PC-3 (cell line): ENCODE results near the gene CDH10. TPM values are rescaled to one million over a fixed set of nuclear protein-coding genes. Genes with fewer than 3 reads are reported as not detected.

ENCODE experiments used
- ATAC-seq: fragments of 200-7000 bp; cut with Tn5 transposase; 2 replicates; pipeline ENCODE4 v1.9.1; 2020; ENCODE audit warnings: mild to moderate bottlenecking, moderate library complexity
- BruUV-seq: library from RNA; stranded (reverse); fragments of 400-500 nt; replicated peaks from 2 replicates; lab custom pipeline; 2021; lab: Mats Ljungman, UMichigan
- CTCF ChIA-PET: fragments of 300-600 bp; sonication (Branson Sonifier 250); formaldehyde crosslinking; loops from one replicate; lab custom pipeline; 2022; ENCODE audit warnings: antibody characterized with exemption; lab: Charles Lee
- POLR2A ChIA-PET: fragments of 300-600 bp; sonication (Branson Sonifier 250); formaldehyde crosslinking; loops from one replicate; lab custom pipeline; 2022; ENCODE audit warnings: antibody characterized with exemption; ENCODE audit not compliant: unreplicated experiment; lab: Charles Lee
- DNase-seq: peaks from one replicate; pipeline ENCODE4 v3.0.0-alpha.2; 2015
- H2AFZ ChIP-seq: fragments of 300-600 bp; sonication (generic); 2 replicates; pipeline ENCODE4 v1.6.0; 2016; ENCODE audit warnings: antibody characterized with exemption, low read length
- H3F3A ChIP-seq: fragments of 300-600 bp; sonication (generic); one replicate; pipeline ENCODE4 v1.6.0; 2017; ENCODE audit warnings: antibody characterized with exemption, low read length, control low read depth, mild to moderate bottlenecking; ENCODE audit not compliant: unreplicated experiment
- H3K27ac ChIP-seq: fragments of 300-600 bp; sonication (generic); 2 replicates; pipeline ENCODE4 v1.5.1; 2016; ENCODE audit warnings: mild to moderate bottlenecking, low read length
- H3K27me3 ChIP-seq: fragments of 300-600 bp; sonication (generic); 2 replicates; pipeline ENCODE4 v1.6.1; 2016; ENCODE audit warnings: low read length, mixed read lengths
- H3K36me3 ChIP-seq: fragments of 300-600 bp; sonication (generic); 2 replicates; pipeline ENCODE4 v1.6.1; 2016; ENCODE audit warnings: low read depth, mixed run types, low read length, mixed read lengths
- H3K4me1 ChIP-seq: fragments of 300-600 bp; sonication (generic); 2 replicates; pipeline ENCODE4 v1.5.1; 2016; ENCODE audit warnings: low read length; ENCODE audit not compliant: insufficient read depth
- H3K4me2 ChIP-seq: fragments of 300-600 bp; sonication (generic); 2 replicates; pipeline ENCODE4 v1.6.0; 2016; ENCODE audit warnings: low read length
- H3K4me3 ChIP-seq: fragments of 300-600 bp; sonication (generic); 2 replicates; pipeline ENCODE4 v1.5.1; 2016; ENCODE audit warnings: mild to moderate bottlenecking, low read length, mixed read lengths
- H3K79me2 ChIP-seq: fragments of 300-600 bp; sonication (generic); 2 replicates; pipeline ENCODE4 v1.6.1; 2017; ENCODE audit warnings: low read length, mixed read lengths
- H3K9ac ChIP-seq: fragments of 300-600 bp; sonication (generic); 2 replicates; pipeline ENCODE4 v1.6.0; 2016; ENCODE audit warnings: mild to moderate bottlenecking, low read length
- H3K9me2 ChIP-seq: fragments of 300-600 bp; sonication (generic); replicated peaks from 2 replicates; pipeline ENCODE4 v1.6.1; 2016; ENCODE audit warnings: mixed run types, low read length, mixed read lengths
- H3K9me3 ChIP-seq: fragments of 300-600 bp; sonication (generic); 2 replicates; pipeline ENCODE4 v1.6.1; 2016; ENCODE audit warnings: low read length, mixed read lengths
- H4K20me1 ChIP-seq: fragments of 300-600 bp; sonication (generic); 2 replicates; pipeline ENCODE4 v1.6.1; 2016; ENCODE audit warnings: low read length, mixed read lengths
- CTCF ChIP-seq: fragments of 300-600 bp; sonication (generic); conservative IDR thresholded peaks from 2 replicates; pipeline ENCODE4 v1.5.1; 2017; ENCODE audit warnings: antibody characterized with exemption, low read depth, mild to moderate bottlenecking, low read length
- EZH2 ChIP-seq: fragments of 300-600 bp; sonication (generic); IDR thresholded peaks from one replicate; pipeline ENCODE4 v1.6.1; 2017; ENCODE audit warnings: antibody characterized with exemption, mild to moderate bottlenecking, low read length; ENCODE audit not compliant: unreplicated experiment
- EZH2phosphoT487 ChIP-seq: fragments of 300-600 bp; sonication (generic); IDR thresholded peaks from 2 replicates; pipeline ENCODE4 v1.6.1; 2018; ENCODE audit warnings: mild to moderate bottlenecking, antibody characterized with exemption, low read length, borderline replicate concordance
- intact Hi-C: fragments of 100-400 bp; cut with micrococcal nuclease; formaldehyde crosslinking; loops from 2 replicates; pipeline ENCODE4 v1.9.0; 2023
- total RNA-seq: library from RNA; depleted of rRNA; stranded (reverse); fragments of >200 nt; gene quantifications from 2 replicates; pipeline ENCODE4 v1.2.3, GENCODE V29; 2014

Gene CDH10
- total RNA-seq, 1 experiment from 2014 or later, result not detected

GRCh38 chr5:24571302-24571701 is 73.5 kb downstream of the CDH10 start:
- ChIA-PET POLR2A (interaction anchor here (0.5 kb wide), 1 partner anchor 13 kb away, joined by 3 read pairs; no protein-coding TSS in a partner anchor), CTCF (no interaction called here)
- no peaks in the 10 kb centered on the region for H3K27me3 ChIP-seq
- no peaks in the 10 kb centered on the region for H3K9me3 ChIP-seq
- no peaks in the 10 kb centered on the region for H3K36me3 ChIP-seq
- H3K4me1 ChIP-seq, result peaks cover 8% of the 10 kb centered on the region
- H3K9ac ChIP-seq, result no peak overlapping the region
- no peak for ATAC-seq
- no peaks in the 10 kb centered on the region for H3K9me2 ChIP-seq
- intact Hi-C loops, result no loop called here
- no peaks in the 10 kb centered on the region for H4K20me1 ChIP-seq
- no peak overlapping the region for H2AFZ ChIP-seq
- no peak overlapping the region for H3K27ac ChIP-seq
- no peaks in the 10 kb centered on the region for H3F3A ChIP-seq
- no TSS peak for BruUV-seq
- H3K4me2 ChIP-seq, result no peak overlapping the region
- no peak for DNase-seq
- no peaks in the 10 kb centered on the region for H3K79me2 ChIP-seq
- TF ChIP-seq CTCF (no peak), EZH2 (no peak), EZH2phosphoT487 (no peak)
- H3K4me3 ChIP-seq, result no peak overlapping the region

GRCh38 chr5:24566933-24567332 is 77.8 kb downstream of the CDH10 start:
- Histone ChIP-seq H3K79me2 (no peaks in the 10 kb centered on the region), H3K4me2 (no peak overlapping the region), H3K27me3 (no peaks in the 10 kb centered on the region), H3K9ac (no peak overlapping the region), H3K36me3 (no peaks in the 10 kb centered on the region), H3K9me3 (no peaks in the 10 kb centered on the region), H3K4me3 (no peak overlapping the region), H3F3A (no peaks in the 10 kb centered on the region), H3K4me1 (peaks cover 8% of the 10 kb centered on the region), H2AFZ (no peak overlapping the region), H3K9me2 (no peaks in the 10 kb centered on the region), H4K20me1 (no peaks in the 10 kb centered on the region), H3K27ac (peak overlapping the region; percentile 59)
- DNase-seq, result peak; percentile 76
- peak; percentile 97 for ATAC-seq
- POLR2A ChIA-PET, result no interaction called here
- intact Hi-C loops, result loop anchor here (5.0 kb wide), 1 partner anchor 390 kb away; no protein-coding TSS in a partner anchor
- TF ChIP-seq CTCF (no peak), EZH2 (no peak), EZH2phosphoT487 (no peak)
- no TSS peak for BruUV-seq
- CTCF ChIA-PET, result no interaction called here

- Histone ChIP-seq H4K20me1 (no peaks in the 10 kb centered on the region), H3K9ac (no peak overlapping the region), H3K36me3 (no peaks in the 10 kb centered on the region), H3K79me2 (no peaks in the 10 kb centered on the region), H3K4me3 (no peak overlapping the region), H3K9me3 (no peaks in the 10 kb centered on the region), H3K4me2 (no peak overlapping the region), H3F3A (no peaks in the 10 kb centered on the region), H3K27me3 (no peaks in the 10 kb centered on the region), H3K9me2 (no peaks in the 10 kb centered on the region), H3K27ac (no peak overlapping the region), H3K4me1 (no peaks in the 10 kb centered on the region), H2AFZ (no peak overlapping the region)
- POLR2A ChIA-PET, result no interaction called here
- no peak for TF ChIP-seq EZH2
- no peak for TF ChIP-seq EZH2phosphoT487
- TF ChIP-seq CTCF, result no peak
- CTCF ChIA-PET, result no interaction called here
- no TSS peak for BruUV-seq
- DNase-seq, result no peak
- ATAC-seq, result no peak
- intact Hi-C loops, result no loop called here
Measured at GRCh38 chr5:24555229-24555628, 89.5 kb downstream of the CDH10 start.
